ENCODE measurements around the gene SLC35F3.
"Not testable (repeated sequence)": the region's sequence is repeated elsewhere in the genome, so short reads cannot be mapped to it uniquely, and the experiment has no call there.

Gene SLC35F3

DNA sequence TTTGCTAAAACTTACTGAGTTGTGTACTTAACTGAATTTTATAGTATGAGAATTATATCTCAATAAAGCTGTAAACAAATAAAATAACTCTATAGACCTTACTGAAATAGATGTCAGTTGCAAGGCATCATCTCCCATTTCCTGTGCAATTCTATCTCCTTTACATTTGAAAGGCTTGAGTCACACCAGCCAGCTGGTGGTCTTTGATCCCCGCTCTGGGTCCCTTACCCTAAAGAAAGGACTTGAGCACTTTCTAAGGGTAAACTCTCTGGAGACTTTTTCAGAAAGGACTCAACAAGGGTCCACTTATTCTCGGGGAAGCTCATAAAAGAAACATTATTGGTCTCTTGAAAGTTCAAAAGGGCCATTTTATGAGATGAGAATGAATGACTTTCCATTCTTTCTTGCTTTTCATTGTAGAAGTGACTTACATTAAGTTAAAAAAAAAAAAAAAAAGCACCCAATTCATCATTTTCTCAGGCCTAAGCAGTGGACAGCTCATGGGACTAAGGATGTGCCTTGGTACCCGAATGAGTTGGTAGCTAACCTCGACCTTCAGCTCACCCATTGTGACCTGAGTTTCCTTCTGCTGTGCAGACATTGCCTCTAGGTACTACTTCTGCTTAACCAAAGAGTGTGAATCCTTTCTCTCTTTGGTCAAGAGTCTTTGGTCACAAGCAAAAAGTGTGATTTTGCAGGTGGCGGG is 321.8 kb downstream of the SLC35F3 start:
- no peak for DNase-seq (ENCODE audit: low read depth)

DNA sequence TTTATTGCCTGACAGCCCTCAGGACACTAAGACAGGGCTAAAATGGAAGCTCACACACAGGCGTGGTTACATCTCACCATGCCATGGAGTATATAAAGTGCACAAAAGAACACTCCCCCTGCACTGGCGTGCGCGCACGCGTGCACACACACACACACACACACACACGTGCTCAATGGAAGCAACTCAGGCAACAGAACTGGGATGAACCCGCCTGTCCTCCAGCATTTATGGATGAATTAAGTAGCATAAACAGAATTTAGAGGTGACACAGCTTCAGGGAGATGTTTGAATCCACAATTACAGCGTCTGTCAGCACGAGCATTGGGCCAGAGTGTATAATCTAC is 322.3 kb downstream of the SLC35F3 start:
- DNase-seq (ENCODE audit: low read depth), result no peak

DNA sequence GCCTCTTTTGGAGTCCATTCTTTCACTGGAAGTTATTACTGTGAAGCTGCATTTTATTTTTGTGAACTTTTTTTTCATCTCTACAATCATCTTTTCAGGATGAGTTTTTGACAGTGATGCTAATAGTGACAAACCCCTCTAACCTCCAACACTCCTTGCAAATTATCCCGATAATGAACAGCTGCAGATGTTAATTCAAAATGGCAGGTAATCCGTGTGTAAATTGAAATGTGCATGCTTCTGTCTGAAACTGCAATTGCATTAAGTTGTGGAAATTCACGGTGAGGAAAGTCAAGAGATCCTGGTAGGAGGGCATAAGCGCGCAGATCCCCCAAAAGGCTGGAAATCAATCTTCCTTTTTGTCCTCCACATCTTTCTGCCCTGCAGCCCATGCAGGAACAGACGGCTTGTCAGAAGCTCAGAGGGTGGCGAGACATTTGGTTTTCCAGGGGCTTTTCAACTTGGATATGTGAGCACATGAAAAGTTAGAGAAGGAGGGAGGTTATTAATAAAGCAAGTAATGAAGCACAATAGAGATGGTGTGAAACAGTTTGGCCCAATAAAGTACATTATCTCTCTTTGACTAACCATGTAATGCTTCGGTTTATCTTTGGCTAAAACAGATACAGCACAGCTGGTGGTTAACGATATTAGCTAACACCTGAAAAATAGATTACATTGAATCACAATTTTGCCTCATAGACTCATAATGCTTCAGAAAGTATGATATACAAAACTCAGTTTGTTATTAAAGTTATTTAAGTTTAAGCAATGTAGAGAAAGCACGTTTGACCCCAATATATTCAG is 325.3 kb downstream of the SLC35F3 start:
- no peak for DNase-seq (ENCODE audit: low read depth)

DNA sequence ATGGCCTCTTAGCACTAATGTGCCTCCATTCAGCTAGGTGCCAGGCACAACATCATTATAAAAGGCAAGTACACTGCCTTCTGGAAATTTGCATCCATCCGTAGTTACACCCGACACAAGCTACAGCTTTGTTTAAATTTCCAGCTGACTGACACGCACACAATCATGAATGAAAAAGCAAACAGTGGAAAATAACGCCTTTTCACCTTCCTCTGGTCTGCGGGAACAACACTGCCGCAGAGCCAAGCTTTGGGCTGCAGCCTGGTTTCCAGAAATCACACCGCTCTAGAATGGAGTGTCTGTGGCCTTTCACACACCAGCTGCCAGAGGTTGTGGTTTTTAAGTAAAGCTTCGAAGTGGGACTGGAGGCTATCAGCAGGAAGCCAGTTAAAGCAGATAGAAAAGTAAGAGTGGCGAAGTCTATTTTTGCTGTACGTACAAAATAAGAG is 326.0 kb downstream of the SLC35F3 start:
- DNase-seq (ENCODE audit: low read depth), result no peak

DNA sequence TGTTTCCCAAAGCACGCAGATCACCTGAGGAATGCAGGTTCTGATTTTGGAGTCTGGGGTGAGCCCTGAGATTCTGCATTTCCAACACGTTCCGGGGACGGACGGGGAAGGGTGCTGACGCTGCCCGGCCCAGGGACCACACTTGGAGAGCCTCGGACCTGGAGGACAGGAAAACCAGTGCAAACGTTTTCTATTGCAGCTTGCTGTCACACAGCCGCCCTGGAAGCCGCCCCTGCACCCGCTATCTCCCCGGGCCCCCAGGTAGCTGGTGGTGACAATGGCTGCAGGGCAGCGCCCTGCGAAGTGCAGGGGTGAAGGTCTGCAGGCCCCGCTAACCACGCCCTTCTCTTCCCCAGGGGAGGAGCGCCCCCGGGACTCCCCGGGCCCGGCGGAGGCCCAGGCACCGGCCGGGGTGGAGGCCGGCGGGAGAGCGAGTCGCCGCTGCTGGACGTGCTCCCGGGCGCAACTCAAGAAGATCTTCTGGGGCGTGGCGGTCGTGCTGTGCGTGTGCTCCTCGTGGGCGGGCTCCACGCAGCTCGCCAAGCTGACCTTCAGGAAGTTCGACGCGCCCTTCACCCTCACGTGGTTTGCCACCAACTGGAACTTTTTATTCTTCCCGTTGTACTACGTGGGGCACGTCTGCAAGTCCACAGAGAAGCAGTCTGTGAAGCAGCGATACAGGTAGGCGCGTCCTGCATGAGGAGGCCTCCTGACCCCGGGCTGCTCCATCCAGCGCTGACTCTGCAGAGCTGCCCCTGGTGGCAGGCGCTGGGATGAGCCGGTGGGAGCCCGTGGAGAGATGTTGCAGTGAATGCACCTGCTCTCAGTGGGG is 326.8 kb downstream of the SLC35F3 start:
- no peak for DNase-seq (ENCODE audit: low read depth)

DNA sequence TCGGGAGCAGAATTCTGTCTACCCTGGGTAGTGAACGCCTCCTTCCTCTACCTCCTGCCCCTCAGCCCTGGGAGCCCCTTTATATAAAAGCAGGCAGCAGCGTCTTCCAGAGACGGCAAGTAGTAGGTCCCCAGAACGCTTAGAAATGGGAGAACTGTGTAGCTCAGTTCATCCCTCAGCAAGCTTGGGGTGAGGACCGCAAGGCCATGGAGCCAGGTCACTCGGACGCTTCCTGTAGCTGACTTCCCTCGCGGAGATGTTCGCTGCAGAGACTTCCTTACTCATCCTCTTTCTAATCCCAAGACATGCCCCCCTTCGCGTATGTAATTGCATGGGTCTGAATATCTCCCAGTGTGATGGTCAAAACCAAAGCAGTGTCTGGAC is 327.4 kb downstream of the SLC35F3 start:
- DNase-seq (ENCODE audit: low read depth), result no peak

DNA sequence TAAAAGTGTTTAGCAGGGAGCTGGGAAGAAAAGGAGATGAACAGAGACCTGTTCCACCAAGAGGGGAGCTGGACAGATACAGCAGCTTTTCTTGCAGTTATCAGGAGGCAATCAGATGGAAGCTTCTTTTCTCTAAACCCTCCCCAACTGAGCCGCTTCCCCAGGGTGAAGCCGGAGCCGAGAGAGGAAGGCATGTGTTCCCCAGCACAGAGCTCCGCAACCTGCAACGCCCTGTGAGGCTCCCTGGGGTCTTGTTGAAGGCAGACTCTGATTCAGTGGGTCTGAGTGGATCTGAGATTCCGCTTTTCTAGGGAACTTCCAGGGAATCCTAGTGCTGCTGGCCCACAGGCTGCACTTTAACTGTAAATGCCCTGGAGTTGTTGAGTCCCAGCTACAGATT is 329.7 kb downstream of the SLC35F3 start:
- no peak for DNase-seq (ENCODE audit: low read depth)

DNA sequence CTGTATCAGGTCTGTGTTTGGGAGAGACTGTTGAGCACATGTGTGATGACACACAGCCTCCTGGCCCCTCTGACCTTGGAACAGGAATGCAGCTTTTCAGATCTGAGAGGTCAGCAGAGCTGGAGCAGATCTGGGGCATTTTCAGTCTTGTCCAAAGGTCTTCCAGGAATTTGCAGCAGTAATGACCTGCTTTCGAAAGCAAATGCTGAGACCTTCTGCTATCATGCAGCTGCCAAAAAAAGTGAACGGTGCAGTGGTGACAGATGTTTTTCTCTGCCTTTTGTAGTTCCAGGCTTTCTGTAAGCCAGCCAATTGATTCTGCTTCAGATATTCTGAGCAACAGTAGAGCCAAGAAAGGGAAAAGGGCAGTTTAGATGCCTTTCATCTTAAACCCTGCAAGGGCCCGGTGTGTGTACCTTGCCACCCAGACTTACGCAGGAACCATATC is 331.0 kb downstream of the SLC35F3 start:
- DNase-seq (ENCODE audit: low read depth), result no peak

DNA sequence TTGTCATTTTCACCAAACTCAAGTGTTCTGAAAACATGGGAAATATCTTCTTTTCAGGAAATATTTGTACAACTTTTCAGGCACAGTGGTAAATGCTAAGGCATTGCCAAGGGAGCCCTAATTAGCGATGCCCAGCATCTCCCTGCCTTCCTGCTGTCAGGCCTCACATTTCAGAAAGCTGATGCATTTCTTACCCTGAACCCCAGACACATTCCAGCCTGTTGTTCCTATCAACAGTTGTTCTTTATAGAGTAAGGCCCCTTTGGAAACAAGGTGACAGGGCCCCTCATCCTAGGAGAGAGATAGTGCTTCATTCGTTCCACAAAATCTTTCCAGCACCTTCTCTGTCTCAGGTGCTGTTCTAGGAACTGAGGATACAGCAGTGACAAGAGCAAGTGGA is 332.9 kb downstream of the SLC35F3 start:
- no peak for DNase-seq (ENCODE audit: low read depth)

DNA sequence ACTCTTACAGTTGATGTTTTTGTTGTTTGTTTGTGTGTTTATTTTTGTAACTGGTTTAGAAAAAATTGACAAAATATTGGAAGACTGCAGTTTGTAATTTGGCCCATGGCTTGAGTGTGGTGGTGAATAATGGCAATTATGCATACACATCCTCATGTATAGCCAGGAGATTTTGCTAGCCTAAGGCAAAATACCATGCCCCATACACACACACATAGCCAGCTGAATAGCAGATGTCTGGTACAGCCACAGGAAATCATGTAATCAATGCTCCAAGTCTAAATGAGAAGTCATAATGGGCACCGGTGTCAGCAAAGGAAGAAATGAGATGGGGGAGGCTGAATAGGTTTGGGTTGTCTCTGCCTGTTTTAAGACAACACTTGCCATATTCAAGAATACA is 333.6 kb downstream of the SLC35F3 start:
- DNase-seq (ENCODE audit: low read depth), result no peak

DNA sequence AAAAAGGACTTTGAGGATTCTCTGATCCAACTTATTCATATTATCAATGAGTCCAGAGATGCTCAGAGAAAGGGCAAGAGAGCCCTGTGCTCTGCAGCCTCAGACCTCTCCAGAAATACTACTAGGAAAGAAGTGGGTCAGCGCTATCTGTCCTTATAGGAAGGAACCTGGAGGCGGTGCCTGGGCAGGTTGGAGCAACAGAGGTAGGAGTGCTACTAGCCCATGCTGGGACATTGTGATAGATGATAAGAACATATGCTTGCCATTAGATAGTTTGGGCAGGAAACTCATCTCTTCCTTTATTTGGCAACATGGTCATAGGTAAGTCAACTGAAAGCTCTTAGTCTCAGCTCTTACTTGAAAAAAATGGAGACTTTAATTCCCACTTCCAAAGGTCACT is 335.0 kb downstream of the SLC35F3 start:
- DNase-seq (ENCODE audit: low read depth), result no peak

DNA sequence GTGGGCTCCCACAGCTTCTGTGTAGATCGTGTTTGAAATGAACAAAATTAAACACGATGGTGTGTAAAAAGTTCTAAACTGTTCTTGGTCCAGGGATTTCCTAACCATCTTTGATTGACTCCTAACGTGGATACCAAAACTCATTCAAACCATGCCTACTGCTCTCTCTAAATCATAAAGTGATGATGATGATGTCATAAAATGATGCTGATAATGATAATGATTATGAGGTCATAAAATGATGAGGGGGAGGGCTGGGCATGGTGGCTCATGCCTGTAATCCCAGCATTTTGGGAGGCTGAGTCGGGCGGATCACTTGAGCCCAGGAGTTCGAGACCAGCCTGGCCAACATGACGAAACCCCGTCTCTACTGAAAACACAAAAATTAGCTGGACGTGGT is 335.5 kb downstream of the SLC35F3 start:
- no peak for DNase-seq (ENCODE audit: low read depth)

DNA sequence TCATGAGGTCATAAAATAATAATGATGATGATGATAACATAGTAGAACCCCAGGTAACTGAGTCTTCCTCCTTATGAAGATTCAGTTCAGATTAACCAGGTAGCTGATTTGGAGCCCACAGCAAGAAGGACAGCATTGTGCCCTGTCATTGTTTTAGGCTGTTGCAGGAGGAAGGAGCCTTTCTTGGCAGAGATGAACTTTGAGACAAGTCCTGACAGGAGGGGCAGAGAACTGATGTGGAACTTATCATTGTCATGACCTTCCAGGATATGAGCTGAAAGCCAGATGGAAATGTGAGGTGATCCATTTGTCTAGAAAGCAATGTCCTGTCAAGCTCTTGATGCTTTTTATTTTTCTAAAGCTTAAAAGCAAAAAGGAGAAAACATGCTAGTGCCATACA is 336.2 kb downstream of the SLC35F3 start:
- DNase-seq (ENCODE audit: low read depth), result no peak

DNA sequence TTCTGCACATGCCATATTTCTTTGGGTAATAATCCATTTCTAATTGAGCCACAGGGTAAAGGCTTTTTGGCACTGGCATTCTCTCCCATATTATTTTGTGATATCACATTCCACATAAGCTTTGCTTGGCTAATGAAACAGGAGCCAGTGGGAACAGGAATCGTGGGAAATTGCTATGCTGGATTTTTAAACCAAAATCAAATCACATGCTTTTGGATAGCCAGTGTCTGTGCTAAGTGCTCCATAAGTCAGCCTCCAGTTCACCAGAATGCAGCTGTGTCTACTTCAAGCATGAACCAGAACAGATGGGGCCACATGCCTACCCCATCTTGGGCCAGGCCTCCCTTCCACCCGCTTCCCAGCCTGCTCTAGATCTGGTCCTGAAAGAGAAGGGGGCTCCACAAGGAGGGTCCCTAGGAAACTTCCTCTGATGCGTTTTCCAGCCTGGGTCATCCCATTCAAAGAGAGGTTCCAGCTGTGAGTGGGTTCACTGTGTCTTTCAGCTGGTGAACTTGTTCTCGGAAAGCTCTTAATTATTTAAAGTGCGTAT is 337.5 kb downstream of the SLC35F3 start:
- DNase-seq (ENCODE audit: low read depth), result no peak

DNA sequence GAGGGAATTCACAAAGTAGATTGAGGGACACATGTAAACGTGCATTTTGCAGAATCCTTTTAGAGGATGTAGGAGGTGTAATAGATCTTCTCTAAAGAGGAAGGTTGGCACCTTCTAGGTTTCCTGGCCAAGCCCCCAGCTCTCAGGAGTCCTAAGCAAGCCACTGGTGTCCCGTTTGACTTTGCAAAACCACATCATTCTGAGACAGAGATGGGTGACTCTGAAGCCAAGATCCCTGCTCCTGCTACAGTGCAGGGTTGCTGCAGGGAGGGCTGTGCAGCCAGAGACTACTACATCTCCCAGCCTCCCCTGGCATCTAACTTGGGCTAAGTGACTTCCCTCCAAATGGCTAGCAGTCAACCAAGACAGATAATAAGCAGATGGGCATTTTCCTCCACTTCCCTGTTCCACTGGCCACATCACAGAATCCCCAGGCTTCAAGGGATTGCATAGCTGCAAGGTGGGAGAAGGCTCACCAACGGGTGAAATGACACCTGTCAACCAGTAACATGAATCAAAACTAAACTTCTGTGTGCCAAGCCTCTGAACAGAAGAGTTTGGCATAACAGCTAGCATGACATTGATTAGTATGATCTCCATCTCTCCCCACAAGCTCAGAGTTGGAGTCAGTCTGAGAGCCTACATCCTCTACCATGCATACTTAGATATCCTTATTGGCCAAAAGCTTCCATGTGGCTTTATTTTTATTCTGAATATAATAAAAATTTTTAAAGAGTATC is 339.2 kb downstream of the SLC35F3 start:
- DNase-seq (ENCODE audit: low read depth), result no peak

DNA sequence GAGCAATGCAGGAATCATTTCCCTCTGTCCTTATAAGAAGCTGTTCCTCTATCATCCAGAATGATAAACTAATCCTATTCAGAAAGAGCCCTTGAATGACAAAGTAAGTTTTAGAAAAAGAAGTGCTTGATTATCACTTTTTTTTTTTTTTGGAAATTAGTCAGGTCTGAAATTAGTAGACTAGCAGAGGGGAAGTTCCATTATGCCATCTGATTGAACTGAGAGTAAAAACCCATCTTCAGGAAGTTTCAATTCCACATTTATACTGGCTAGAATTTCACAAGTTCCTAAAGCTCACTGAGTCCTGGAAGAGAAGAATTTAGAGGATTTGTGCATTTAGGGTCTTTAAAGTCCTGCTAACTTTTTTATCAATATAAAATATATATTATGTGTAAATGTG is 340.0 kb downstream of the SLC35F3 start:
- no peak for DNase-seq (ENCODE audit: low read depth)

DNA sequence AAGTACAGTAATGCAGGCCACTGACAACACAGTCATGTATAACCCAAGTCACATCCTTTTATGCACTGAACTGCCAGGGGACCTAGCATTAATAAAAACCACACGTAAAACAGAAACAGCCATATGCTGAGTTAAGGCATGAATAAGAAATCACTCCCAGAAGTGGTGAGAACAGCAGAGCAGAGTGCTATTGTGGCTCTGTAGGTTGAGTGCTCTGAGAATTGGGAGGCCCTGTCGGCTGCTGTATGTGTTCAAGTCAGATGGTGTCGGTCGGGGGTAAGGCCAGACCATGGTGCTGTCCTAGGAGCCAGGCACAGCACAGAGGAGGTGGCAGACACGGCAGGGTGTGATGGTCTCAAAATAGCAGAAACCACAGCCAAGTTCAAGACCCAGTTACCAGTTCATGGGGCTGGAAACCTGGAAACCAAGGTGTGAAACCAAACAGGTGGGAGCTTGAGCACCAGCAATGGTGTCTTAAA is 342.2 kb downstream of the SLC35F3 start:
- no peak for DNase-seq (ENCODE audit: low read depth)

DNA sequence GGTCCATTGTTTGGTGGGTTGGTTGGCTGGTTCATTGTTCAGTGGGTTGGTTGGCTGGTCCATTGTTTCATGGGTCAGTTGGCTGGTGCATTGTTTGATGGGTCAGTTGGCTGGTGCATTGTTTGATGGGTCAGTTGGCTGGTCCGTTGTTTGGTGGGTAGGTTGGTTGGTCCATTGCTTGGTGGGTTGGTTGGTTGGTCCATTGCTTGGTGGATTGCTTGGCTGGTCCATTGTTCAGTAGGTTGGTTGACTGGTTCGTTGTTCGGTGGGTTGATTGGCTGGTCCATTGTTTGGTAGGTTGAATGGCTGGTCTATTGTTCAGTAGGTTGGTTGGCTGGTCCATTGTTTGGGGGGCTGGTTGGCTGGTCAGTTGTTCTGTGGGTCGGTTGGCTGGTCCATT is 343.3 kb downstream of the SLC35F3 start:
- not testable (repeated sequence) for DNase-seq (ENCODE audit: low read depth)

DNA sequence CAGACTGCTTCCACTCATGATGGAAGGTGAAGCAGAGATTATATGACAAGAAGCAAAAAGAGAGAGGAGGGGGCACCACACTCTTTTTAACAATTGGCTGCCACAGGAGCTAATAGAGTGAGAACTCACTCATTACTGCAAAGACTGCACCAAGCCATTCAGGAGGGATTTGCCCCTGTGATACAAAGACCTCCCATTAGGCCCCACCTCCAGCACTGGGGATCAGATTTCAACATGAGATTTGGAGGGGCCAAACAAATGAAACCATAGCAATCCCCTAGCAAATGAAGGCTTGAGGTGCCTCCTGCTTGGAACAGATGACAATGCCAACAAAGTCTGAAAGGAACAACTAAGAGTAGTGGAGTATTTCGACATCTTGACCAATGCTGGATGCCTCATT is 346.3 kb downstream of the SLC35F3 start:
- no peak for DNase-seq (ENCODE audit: low read depth)

DNA sequence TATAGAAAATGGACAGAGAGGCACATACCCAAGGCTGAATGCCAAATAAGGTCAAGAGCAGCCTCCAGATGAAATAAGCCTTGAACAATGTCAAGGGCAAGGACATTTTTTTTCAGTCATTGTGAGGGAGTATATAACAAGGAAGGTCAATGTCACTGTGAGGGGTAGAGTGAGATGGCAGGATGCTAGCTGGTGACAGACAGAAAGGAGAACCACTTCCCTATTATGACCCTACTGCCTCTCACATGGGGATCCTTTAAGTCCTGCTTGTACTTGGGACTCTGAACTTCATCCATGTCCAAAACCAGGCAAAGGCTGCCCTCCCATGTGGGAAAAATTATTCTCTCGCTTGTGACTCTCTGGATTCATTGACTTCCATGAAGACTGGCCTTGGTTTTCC is 349.3 kb downstream of the SLC35F3 start:
- DNase-seq (ENCODE audit: low read depth), result no peak

DNA sequence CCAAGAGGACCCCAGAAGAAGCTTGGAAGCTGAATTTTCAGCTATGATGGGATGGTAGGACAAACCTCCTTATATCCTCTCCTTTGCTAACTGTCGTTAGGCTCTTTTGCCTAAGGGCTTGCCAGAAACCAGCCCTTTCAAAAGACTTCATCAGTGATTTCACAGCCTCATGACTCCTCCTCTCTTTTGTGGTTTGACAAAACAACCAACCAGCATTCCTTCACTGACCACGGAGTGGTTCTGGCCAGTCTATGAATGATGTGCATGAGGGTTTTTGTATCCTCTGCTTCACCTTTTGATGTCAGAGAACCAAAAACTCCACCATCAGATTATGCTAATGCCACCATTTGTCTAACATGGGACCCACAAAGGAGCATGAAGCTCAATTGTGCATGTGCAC is 351.9 kb downstream of the SLC35F3 start:
- DNase-seq (ENCODE audit: low read depth), result no peak

DNA sequence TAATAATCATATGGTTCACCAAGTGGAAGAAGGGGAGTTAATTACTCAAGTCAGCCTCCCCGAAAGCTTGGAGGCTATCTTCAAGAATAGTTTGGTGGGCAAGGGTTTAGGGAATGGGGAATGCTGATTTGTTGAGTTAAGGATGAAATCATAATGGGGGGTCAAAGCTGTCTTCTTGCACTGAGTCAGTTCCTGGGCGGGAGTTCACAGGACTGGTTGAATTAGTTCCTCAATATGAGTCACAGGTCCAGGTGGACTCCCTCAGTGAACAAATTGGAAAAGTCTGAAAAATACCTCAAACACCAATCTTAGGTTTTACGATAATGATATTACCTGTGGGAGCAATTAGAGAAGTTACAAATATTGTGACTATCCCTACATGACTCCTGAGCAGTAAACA is 353.6 kb downstream of the SLC35F3 start:
- DNase-seq (ENCODE audit: low read depth), result no peak
